K562 (cell line): ENCODE data around the gene CCDC27. TPM values are rescaled to one million over a fixed set of nuclear protein-coding genes. Genes with fewer than 3 reads are reported as not detected.

Experiments used
- ADNP ChIP-seq: fragments of 200-800 bp; sonication (Bioruptor generic); IDR thresholded peaks from 2 replicates; pipeline ENCODE4 v1.6.1; 2016; ENCODE audit warnings: missing genetic modification characterization, missing compliant biosample characterization
- CBX5 ChIP-seq: IDR thresholded peaks from 2 replicates; pipeline ENCODE4 v1.6.1; 2014; ENCODE audit warnings: low read depth, borderline replicate concordance
- GABPB2 ChIP-seq: fragments of 250-450 bp; sonication (Bioruptor Pico); conservative IDR thresholded peaks from 2 replicates; pipeline ENCODE4 v1.5.1; 2021; ENCODE audit warnings: mild to moderate bottlenecking
- HCFC1 ChIP-seq: IDR thresholded peaks from 2 replicates; pipeline ENCODE4 v1.6.1; 2012; ENCODE audit warnings: low read depth, low read length, improper control_type of control experiment
- HDAC8 ChIP-seq: fragments of 450-650 bp; IDR thresholded peaks from 2 replicates; pipeline ENCODE4 v1.6.1; 2016; ENCODE audit warnings: mild to moderate bottlenecking, missing genetic modification characterization, moderate library complexity, missing compliant biosample characterization
- JUND ChIP-seq, 2 experiments: IDR thresholded peaks; 2 replicates in 1 of 2; 3 replicates in 1 of 2; pipeline ENCODE4 v1.6.1; 2011; ENCODE audit warnings: borderline replicate concordance in 2 of 2, low read depth in 2 of 2, low read length in 2 of 2, improper control_type of control experiment in 1 of 2, missing biosample characterization in 1 of 2, missing genetic modification characterization in 1 of 2, missing genetic modification reagents in 1 of 2
- KLF16 ChIP-seq: IDR thresholded peaks from 2 replicates; pipeline ENCODE4 v1.6.1; 2016; ENCODE audit warnings: antibody characterized with exemption
- MTA3 ChIP-seq: fragments of 450-650 bp; formaldehyde crosslinking; IDR thresholded peaks from 2 replicates; pipeline ENCODE4 v1.6.1; 2017; ENCODE audit warnings: mild to moderate bottlenecking, borderline replicate concordance
- NR4A1 ChIP-seq, 2 experiments: fragments of 250-450 bp in 1 of 2; fragments of 450-650 bp in 1 of 2; sonication (Bioruptor Pico) in 1 of 2; IDR thresholded peaks; 2 replicates each; pipeline versions ENCODE4 v1.4.0 to v1.6.1; 2016 to 2020; ENCODE audit warnings: mild to moderate bottlenecking in 2 of 2, missing compliant biosample characterization in 1 of 2, missing genetic modification characterization in 1 of 2, moderate library complexity in 1 of 2
- NRF1 ChIP-seq, 2 experiments: fragments of 450-650 bp; IDR thresholded peaks in 1 of 2; conservative IDR thresholded peaks in 1 of 2; 2 replicates each; pipeline ENCODE4 v1.6.1; 2014; ENCODE audit warnings: mild to moderate bottlenecking in 2 of 2
- PATZ1 ChIP-seq: fragments of 250-450 bp; sonication (Bioruptor Pico); IDR thresholded peaks from 2 replicates; pipeline ENCODE4 v1.5.0; 2020; ENCODE audit warnings: mild to moderate bottlenecking, borderline replicate concordance
- PHTF2 ChIP-seq: fragments of 250-450 bp; sonication (Bioruptor Pico); IDR thresholded peaks from 2 replicates; pipeline ENCODE4 v1.5.0; 2021; ENCODE audit warnings: mild to moderate bottlenecking
- SIN3A ChIP-seq, 2 experiments: fragments of 150-350 bp in 1 of 2; IDR thresholded peaks; 2 replicates each; pipeline ENCODE4 v1.6.1; 2011 to 2016; ENCODE audit warnings: borderline replicate concordance in 2 of 2, low read depth in 2 of 2, low read length in 2 of 2, mild to moderate bottlenecking in 2 of 2, moderate library complexity in 2 of 2; ENCODE audit not compliant: control insufficient read depth in 1 of 2
- TRIM24 ChIP-seq, 2 experiments: fragments of 450-650 bp; IDR thresholded peaks; 2 replicates each; pipeline ENCODE4 v1.6.1; 2016
- ZNF445 ChIP-seq: fragments of 250-450 bp; sonication (Bioruptor Pico); IDR thresholded peaks from 2 replicates; pipeline ENCODE4 v1.4.0; 2020; ENCODE audit warnings: low read depth, mild to moderate bottlenecking, moderate library complexity
- ZNF668 ChIP-seq: fragments of 250-450 bp; sonication (Bioruptor Pico); IDR thresholded peaks from 2 replicates; pipeline ENCODE4 v1.8.0; 2022; ENCODE audit warnings: mild to moderate bottlenecking, inconsistent platforms
- polyA plus RNA-seq, 8 experiments: library from polyadenylated mRNA; depleted of rRNA in 4 of 8; stranded (reverse) in 5 of 8; unstranded in 3 of 8; fragments of >200 nt; fragmentation: Nextera tagmentation in 2 of 8; fragmentation: Illumina TruSeq in 1 of 8; extraction: Ambion mirVana in 2 of 8; extraction: Trizol in 1 of 8; gene quantifications; 2 replicates each; pipeline versions ENCODE4 v1.2.1 to v1.2.3, GENCODE V29; 2011 to 2014; ENCODE audit warnings: inconsistent platforms in 1 of 8, missing spikeins in 1 of 8
- total RNA-seq, 7 experiments: library from RNA; depleted of rRNA in 6 of 7; stranded (reverse); fragments of >200 nt in 6 of 7; fragmentation: Illumina TruSeq in 2 of 7; extraction: Trizol in 2 of 7; gene quantifications; 2 replicates each; pipeline versions ENCODE4 v1.2.1 to v1.2.3, GENCODE V29; 2011 to 2021; ENCODE audit warnings: low replicate concordance in 1 of 7
- TF ChIP-seq, protein P1 (sequence below), 2 experiments: fragments of 450-650 bp in 1 of 2; sonication (generic) in 1 of 2; formaldehyde crosslinking in 1 of 2; IDR thresholded peaks in 1 of 2; conservative IDR thresholded peaks in 1 of 2; 2 replicates each; pipeline versions ENCODE4 v1.6.1 to v1.8.1; 2016 to 2023; ENCODE audit warnings: mild to moderate bottlenecking in 2 of 2, moderate library complexity in 2 of 2, inconsistent platforms in 1 of 2, missing genetic modification reagents in 1 of 2
- TF ChIP-seq, protein P2 (sequence below): fragments of 250-450 bp; sonication (Bioruptor Pico); IDR thresholded peaks from 2 replicates; pipeline ENCODE4 v1.4.0; 2020; ENCODE audit warnings: mild to moderate bottlenecking, moderate library complexity
- TF ChIP-seq, protein P3 (sequence below): fragments of 200-400 bp; formaldehyde crosslinking; IDR thresholded peaks from 2 replicates; pipeline ENCODE4 v1.6.1; 2017; ENCODE audit warnings: mild to moderate bottlenecking, low read depth, low read length, moderate library complexity

Gene CCDC27
- total and polyA plus RNA-seq, 9 of the 15 experiments (the other 6 are each of a cell fraction or from before 2014, with no cell fraction given), result 0.01 to 0.04 TPM; not detected in 7

- TF ChIP-seq, protein P1, sequence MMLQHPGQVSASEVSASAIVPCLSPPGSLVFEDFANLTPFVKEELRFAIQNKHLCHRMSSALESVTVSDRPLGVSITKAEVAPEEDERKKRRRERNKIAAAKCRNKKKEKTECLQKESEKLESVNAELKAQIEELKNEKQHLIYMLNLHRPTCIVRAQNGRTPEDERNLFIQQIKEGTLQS (IDR thresholded peaks at IDR 0.05), result no peak
- TF ChIP-seq, protein P1 (CRISPR knock-in tag; conservative IDR thresholded peaks at IDR 0.05), result no peak
- no peak for TF ChIP-seq KLF16
- no peak for TF ChIP-seq ADNP
- TF ChIP-seq ZNF445 (CRISPR knock-in tag), result no peak
- TF ChIP-seq NRF1 (conservative IDR thresholded peaks at IDR 0.05 in 1 of 2, IDR thresholded peaks at IDR 0.05 in 1 of 2), result no peak
- no peak for TF ChIP-seq GABPB2 (CRISPR knock-in tag)
- no peak for TF ChIP-seq HDAC8 (tag)
- no peak for TF ChIP-seq JUND (IDR thresholded peaks at IDR 0.05; ENCODE audit: borderline replicate concordance, low read depth, low read length)
- no peak for TF ChIP-seq JUND (tag; IDR thresholded peaks at IDR 0.05; ENCODE audit: borderline replicate concordance, low read depth, low read length)
- no peak for TF ChIP-seq TRIM24 (IDR thresholded peaks at IDR 0.05)
- 0 out of 2 replicates have a peak, but pooled peaks have one; percentile 82 for TF ChIP-seq NR4A1 (CRISPR knock-in tag; IDR thresholded peaks at IDR 0.05)
- no peak for TF ChIP-seq NR4A1 (tag; IDR thresholded peaks at IDR 0.05)
- TF ChIP-seq, protein P2, sequence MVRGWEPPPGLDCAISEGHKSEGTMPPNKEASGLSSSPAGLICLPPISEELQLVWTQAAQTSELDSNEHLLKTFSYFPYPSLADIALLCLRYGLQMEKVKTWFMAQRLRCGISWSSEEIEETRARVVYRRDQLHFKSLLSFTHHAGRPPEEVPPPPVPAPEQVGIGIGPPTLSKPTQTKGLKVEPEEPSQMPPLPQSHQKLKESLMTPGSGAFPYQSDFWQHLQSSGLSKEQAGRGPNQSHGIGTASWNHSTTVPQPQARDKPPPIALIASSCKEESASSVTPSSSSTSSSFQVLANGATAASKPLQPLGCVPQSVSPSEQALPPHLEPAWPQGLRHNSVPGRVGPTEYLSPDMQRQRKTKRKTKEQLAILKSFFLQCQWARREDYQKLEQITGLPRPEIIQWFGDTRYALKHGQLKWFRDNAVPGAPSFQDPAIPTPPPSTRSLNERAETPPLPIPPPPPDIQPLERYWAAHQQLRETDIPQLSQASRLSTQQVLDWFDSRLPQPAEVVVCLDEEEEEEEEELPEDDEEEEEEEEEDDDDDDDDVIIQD (CRISPR knock-in tag), result no peak
- TF ChIP-seq PATZ1 (CRISPR knock-in tag), result no peak
- TF ChIP-seq PHTF2 (CRISPR knock-in tag), result no peak
- TF ChIP-seq ZNF668 (CRISPR knock-in tag), result no peak
- no peak for TF ChIP-seq HCFC1
- TF ChIP-seq CBX5, result no peak
- TF ChIP-seq MTA3, result peak; percentile 73; the same call in 1 of the 2 replicates
- TF ChIP-seq, protein P3, sequence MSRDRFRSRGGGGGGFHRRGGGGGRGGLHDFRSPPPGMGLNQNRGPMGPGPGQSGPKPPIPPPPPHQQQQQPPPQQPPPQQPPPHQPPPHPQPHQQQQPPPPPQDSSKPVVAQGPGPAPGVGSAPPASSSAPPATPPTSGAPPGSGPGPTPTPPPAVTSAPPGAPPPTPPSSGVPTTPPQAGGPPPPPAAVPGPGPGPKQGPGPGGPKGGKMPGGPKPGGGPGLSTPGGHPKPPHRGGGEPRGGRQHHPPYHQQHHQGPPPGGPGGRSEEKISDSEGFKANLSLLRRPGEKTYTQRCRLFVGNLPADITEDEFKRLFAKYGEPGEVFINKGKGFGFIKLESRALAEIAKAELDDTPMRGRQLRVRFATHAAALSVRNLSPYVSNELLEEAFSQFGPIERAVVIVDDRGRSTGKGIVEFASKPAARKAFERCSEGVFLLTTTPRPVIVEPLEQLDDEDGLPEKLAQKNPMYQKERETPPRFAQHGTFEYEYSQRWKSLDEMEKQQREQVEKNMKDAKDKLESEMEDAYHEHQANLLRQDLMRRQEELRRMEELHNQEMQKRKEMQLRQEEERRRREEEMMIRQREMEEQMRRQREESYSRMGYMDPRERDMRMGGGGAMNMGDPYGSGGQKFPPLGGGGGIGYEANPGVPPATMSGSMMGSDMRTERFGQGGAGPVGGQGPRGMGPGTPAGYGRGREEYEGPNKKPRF, result no peak
- peak; percentile 92 to 94; a peak in 3 of 4 replicates for TF ChIP-seq SIN3A (IDR thresholded peaks at IDR 0.05; ENCODE audit: borderline replicate concordance in 2 of 2, control insufficient read depth in 1 of 2, low read depth in 2 of 2, low read length in 2 of 2)
These were observed 19.9 kb downstream of the CCDC27 start (continued) for GRCh38 chr1:3772027-3772714.
